Mesendoderm (in vitro differentiated cells): ENCODE measurements around the gene FASTKD1.
A peak's percentile ranks its signal among the peaks of the same experiment; 100 is the strongest.

Source experiments
- DNase-seq: peaks from one replicate; pipeline ENCODE4 v3.0.0; 2013
- H2AK5ac ChIP-seq: 2 replicates; pipeline ENCODE4 v1.6.1; 2013; ENCODE audit warnings: low read length, inconsistent platforms
- H2BK120ac ChIP-seq: 2 replicates; pipeline ENCODE4 v1.6.1; 2013; ENCODE audit warnings: low read depth, mild to moderate bottlenecking, low read length, moderate library complexity, mixed read lengths
- H2BK15ac ChIP-seq: replicated peaks from 2 replicates; pipeline ENCODE4 v1.6.1; 2013; ENCODE audit warnings: low read depth, mild to moderate bottlenecking, moderate library complexity
- H2BK5ac ChIP-seq: 2 replicates; pipeline ENCODE4 v1.6.1; 2013; ENCODE audit warnings: low read length, inconsistent platforms
- H3K18ac ChIP-seq: 2 replicates; pipeline ENCODE4 v1.6.1; 2013; ENCODE audit warnings: mild to moderate bottlenecking, low read length, mixed read lengths
- H3K23ac ChIP-seq: one replicate; pipeline ENCODE4 v1.6.1; 2013; ENCODE audit warnings: low read length
- H3K27ac ChIP-seq: 2 replicates; pipeline ENCODE4 v1.5.1; 2013; ENCODE audit warnings: low read depth, mild to moderate bottlenecking, inconsistent platforms, low read length, moderate library complexity
- H3K27me3 ChIP-seq: 2 replicates; pipeline ENCODE4 v1.6.1; 2013; ENCODE audit warnings: low read length, control low read depth, mild to moderate bottlenecking, inconsistent platforms; ENCODE audit not compliant: insufficient read depth, poor library complexity
- H3K36me3 ChIP-seq: 2 replicates; pipeline ENCODE4 v1.6.1; 2013; ENCODE audit warnings: low read length, inconsistent platforms; ENCODE audit not compliant: control insufficient read depth, insufficient read depth
- H3K4ac ChIP-seq: one replicate; pipeline ENCODE4 v1.6.1; 2013; ENCODE audit warnings: low read depth, mild to moderate bottlenecking, low read length, moderate library complexity
- H3K4me1 ChIP-seq: 2 replicates; pipeline ENCODE4 v1.6.1; 2013; ENCODE audit warnings: low read depth, low read length, inconsistent platforms; ENCODE audit not compliant: control insufficient read depth
- H3K4me2 ChIP-seq: 2 replicates; pipeline ENCODE4 v1.6.1; 2013; ENCODE audit warnings: low read length
- H3K4me3 ChIP-seq: 2 replicates; pipeline ENCODE4 v1.5.1; 2013; ENCODE audit warnings: mild to moderate bottlenecking, low read length
- H3K56ac ChIP-seq: one replicate; pipeline ENCODE4 v1.6.1; 2013; ENCODE audit warnings: low read length
- H3K79me1 ChIP-seq: 2 replicates; pipeline ENCODE4 v1.6.1; 2013; ENCODE audit warnings: low read length, inconsistent platforms
- H3K79me2 ChIP-seq: 2 replicates; pipeline ENCODE4 v1.6.1; 2013; ENCODE audit warnings: mild to moderate bottlenecking, low read length; ENCODE audit not compliant: control insufficient read depth, insufficient read depth
- H3K9ac ChIP-seq: 2 replicates; pipeline ENCODE4 v1.6.1; 2013; ENCODE audit warnings: low read length, inconsistent platforms
- H4K5ac ChIP-seq: one replicate; pipeline ENCODE4 v1.6.1; 2013; ENCODE audit warnings: low read length
- H4K8ac ChIP-seq: one replicate; pipeline ENCODE4 v1.6.1; 2013; ENCODE audit warnings: low read depth, mild to moderate bottlenecking, control low read depth, low read length, moderate library complexity
- WGBS: extraction: QIAGEN DNeasy Blood & Tissue Kit; methylation state at CpG from one replicate; pipeline ENCODE4 v1.1.7; 2013; ENCODE audit warnings: low lambda C conversion rate, missing lambda C conversion rate; ENCODE audit not compliant: insufficient coverage; ENCODE audit errors: extremely low coverage; 5-methylcytosine and 5-hydroxymethylcytosine counted together

FASTKD1 gene

DNA sequence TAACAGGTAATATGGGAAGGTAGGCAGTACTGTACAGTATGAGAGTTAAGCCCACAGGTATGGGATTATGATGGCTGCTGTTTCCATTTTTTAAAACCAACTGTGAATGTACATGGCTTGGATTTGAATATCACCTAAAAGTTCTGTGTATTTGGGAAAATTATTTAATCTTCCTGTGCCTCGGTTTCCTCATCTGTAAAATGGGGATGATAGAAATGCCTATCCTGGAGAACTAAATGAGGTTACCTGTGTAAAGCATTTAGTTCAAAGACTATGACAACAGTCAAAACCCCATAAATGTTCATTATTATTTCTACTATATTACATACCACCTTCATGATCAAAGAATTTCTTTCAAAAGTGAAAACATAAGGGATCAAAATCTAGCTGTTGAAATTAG is 60.6 kb downstream of the FASTKD1 start:
- DNase-seq, result no peak
- Histone ChIP-seq H3K18ac (no peak overlapping the region), H2BK5ac (no peak overlapping the region), H3K4ac (no peak overlapping the region), H4K8ac (no peak overlapping the region), H3K27me3 (no peaks in the 10 kb centered on the region), H3K4me2 (no peak overlapping the region), H3K4me1 (no peaks in the 10 kb centered on the region), H2BK15ac (no peak overlapping the region), H2AK5ac (no peak overlapping the region), H2BK120ac (no peak overlapping the region), H3K4me3 (no peak overlapping the region), H3K36me3 (no peaks in the 10 kb centered on the region), H3K79me1 (no peaks in the 10 kb centered on the region), H3K56ac (no peak overlapping the region), H3K9ac (no peak overlapping the region), H4K5ac (no peak overlapping the region), H3K27ac (no peak overlapping the region), H3K79me2 (no peaks in the 10 kb centered on the region), H3K23ac (no peak overlapping the region)
- no CpG with 5 or more reads among the region's 1 CpG for WGBS

DNA sequence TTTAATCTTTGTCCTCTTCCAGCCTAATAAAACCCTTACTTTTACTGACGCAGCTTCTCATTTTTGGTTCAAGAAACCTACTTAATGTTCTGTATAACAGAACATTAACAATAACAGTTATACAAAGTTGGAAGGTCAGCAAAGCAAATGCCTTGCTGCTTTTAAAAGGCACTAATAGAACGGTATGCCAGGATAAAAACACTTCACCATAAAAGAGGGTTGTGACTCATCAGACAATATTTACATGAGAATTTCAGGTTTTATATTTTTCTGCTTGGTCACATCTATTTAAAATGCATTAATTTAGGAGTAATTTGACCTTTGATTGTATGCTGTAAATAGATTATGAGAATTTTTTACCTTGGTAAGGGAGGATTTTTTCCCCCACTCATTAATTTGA is 61.1 kb downstream of the FASTKD1 start:
- H3K9ac ChIP-seq, result no peak overlapping the region
- H3K23ac ChIP-seq, result no peak overlapping the region
- H2BK120ac ChIP-seq, result no peak overlapping the region
- WGBS, result no CpG with 5 or more reads among the region's 2 CpGs
- no peak overlapping the region for H4K8ac ChIP-seq
- H2AK5ac ChIP-seq, result no peak overlapping the region
- no peaks in the 10 kb centered on the region for H3K4me1 ChIP-seq
- no peaks in the 10 kb centered on the region for H3K36me3 ChIP-seq
- DNase-seq, result no peak
- H3K18ac ChIP-seq, result no peak overlapping the region
- H3K4me2 ChIP-seq, result no peak overlapping the region
- H3K79me2 ChIP-seq, result no peaks in the 10 kb centered on the region
- H3K79me1 ChIP-seq, result no peaks in the 10 kb centered on the region
- H3K4me3 ChIP-seq, result no peak overlapping the region
- H3K27me3 ChIP-seq, result no peaks in the 10 kb centered on the region
- H4K5ac ChIP-seq, result no peak overlapping the region
- no peak overlapping the region for H3K27ac ChIP-seq
- no peak overlapping the region for H2BK15ac ChIP-seq
- no peak overlapping the region for H3K4ac ChIP-seq
- H3K56ac ChIP-seq, result no peak overlapping the region
- H2BK5ac ChIP-seq, result no peak overlapping the region

DNA sequence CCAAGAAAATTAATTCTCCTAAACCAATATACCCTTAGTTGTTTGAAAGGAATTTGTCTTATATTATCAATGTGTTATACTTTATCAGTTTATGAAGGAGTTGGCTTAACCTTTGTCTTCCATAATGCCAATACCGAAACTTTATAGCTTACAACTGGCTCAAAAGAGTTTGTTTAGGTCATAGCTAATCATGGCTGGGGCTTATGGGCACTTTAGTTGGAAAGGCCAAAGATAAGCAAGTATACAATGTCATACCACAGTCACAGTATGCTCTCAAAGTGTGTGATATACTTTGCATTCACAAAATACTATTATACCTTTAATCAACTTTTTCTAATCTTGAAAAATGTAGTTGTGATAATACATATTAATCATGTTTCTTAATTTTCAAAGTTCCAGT is 61.8 kb downstream of the FASTKD1 start:
- Histone ChIP-seq H3K27ac (no peak overlapping the region), H3K4me3 (no peak overlapping the region)
- WGBS, result no CpG with 5 or more reads among the region's 1 CpG

DNA sequence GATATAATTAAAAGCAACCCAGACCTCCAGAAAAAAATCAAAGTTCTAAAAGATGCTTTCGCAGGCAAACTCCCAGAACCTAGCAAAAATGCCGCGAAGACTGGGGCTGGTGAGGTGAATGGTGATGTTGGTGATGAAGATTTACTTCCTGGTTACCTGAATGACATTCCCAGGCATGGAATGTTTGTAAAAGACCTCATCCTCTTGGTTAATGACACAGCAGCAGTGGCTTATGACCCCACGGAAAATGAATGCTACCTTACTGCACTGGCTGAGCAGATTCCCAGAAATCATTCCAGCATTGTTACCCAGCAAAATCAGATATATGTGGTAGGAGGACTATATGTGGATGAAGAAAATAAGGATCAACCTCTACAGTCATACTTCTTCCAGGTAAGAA is 63.2 kb downstream of the FASTKD1 start:
- WGBS, result no CpG with 5 or more reads among the region's 4 CpGs
- Histone ChIP-seq H2BK5ac (no peak overlapping the region), H3K18ac (no peak overlapping the region), H3K9ac (no peak overlapping the region), H3K4me1 (no peaks in the 10 kb centered on the region), H3K79me1 (no peaks in the 10 kb centered on the region), H3K79me2 (no peaks in the 10 kb centered on the region), H3K36me3 (no peaks in the 10 kb centered on the region), H3K4ac (no peak overlapping the region), H2BK120ac (no peak overlapping the region), H4K8ac (no peak overlapping the region), H3K56ac (no peak overlapping the region), H3K27me3 (no peaks in the 10 kb centered on the region), H2AK5ac (no peak overlapping the region), H4K5ac (no peak overlapping the region), H3K27ac (no peak overlapping the region), H3K4me2 (no peak overlapping the region), H3K4me3 (no peak overlapping the region), H3K23ac (no peak overlapping the region), H2BK15ac (no peak overlapping the region)
- DNase-seq, result peak; percentile 27

More for the DNA sequence above, 61.8 kb downstream of the FASTKD1 start:
- Histone ChIP-seq H3K36me3 (no peaks in the 10 kb centered on the region), H3K79me2 (no peaks in the 10 kb centered on the region), H2BK120ac (no peak overlapping the region), H3K9ac (no peak overlapping the region), H4K5ac (no peak overlapping the region), H2AK5ac (no peak overlapping the region), H3K4me2 (no peak overlapping the region), H3K79me1 (no peaks in the 10 kb centered on the region), H3K4ac (no peak overlapping the region), H3K18ac (no peak overlapping the region), H2BK15ac (no peak overlapping the region), H3K56ac (no peak overlapping the region), H3K23ac (no peak overlapping the region), H3K4me1 (no peaks in the 10 kb centered on the region), H3K27me3 (no peaks in the 10 kb centered on the region), H4K8ac (no peak overlapping the region), H2BK5ac (no peak overlapping the region)
- DNase-seq, result no peak

DNA sequence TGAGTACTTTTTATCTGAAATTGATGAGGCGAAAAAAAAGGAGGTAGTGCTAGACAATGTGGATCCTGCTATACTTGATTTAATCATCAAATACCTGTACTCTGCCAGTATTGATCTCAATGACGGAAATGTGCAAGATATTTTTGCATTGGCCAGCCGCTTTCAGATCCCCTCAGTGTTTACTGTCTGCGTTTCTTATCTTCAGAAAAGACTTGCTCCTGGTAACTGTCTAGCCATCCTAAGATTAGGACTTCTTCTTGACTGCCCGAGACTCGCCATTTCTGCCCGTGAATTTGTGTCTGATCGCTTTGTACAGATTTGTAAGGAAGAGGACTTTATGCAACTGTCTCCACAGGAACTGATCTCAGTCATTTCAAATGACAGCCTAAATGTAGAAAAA is 63.7 kb downstream of the FASTKD1 start:
- no peak overlapping the region for H3K56ac ChIP-seq
- H3K4me1 ChIP-seq, result no peaks in the 10 kb centered on the region
- H4K5ac ChIP-seq, result no peak overlapping the region
- no peak overlapping the region for H3K23ac ChIP-seq
- DNase-seq, result no peak
- no peaks in the 10 kb centered on the region for H3K27me3 ChIP-seq
- H3K79me1 ChIP-seq, result no peaks in the 10 kb centered on the region
- H2BK15ac ChIP-seq, result no peak overlapping the region
- H3K27ac ChIP-seq, result no peak overlapping the region
- no peaks in the 10 kb centered on the region for H3K79me2 ChIP-seq
- H3K36me3 ChIP-seq, result no peaks in the 10 kb centered on the region
- no peak overlapping the region for H3K18ac ChIP-seq
- no peak overlapping the region for H3K4ac ChIP-seq
- H2BK5ac ChIP-seq, result no peak overlapping the region
- H3K4me2 ChIP-seq, result no peak overlapping the region
- H4K8ac ChIP-seq, result no peak overlapping the region
- H3K4me3 ChIP-seq, result no peak overlapping the region
- H2AK5ac ChIP-seq, result no peak overlapping the region
- no peak overlapping the region for H3K9ac ChIP-seq
- H2BK120ac ChIP-seq, result no peak overlapping the region
- WGBS, result no CpG with 5 or more reads among the region's 8 CpGs

DNA sequence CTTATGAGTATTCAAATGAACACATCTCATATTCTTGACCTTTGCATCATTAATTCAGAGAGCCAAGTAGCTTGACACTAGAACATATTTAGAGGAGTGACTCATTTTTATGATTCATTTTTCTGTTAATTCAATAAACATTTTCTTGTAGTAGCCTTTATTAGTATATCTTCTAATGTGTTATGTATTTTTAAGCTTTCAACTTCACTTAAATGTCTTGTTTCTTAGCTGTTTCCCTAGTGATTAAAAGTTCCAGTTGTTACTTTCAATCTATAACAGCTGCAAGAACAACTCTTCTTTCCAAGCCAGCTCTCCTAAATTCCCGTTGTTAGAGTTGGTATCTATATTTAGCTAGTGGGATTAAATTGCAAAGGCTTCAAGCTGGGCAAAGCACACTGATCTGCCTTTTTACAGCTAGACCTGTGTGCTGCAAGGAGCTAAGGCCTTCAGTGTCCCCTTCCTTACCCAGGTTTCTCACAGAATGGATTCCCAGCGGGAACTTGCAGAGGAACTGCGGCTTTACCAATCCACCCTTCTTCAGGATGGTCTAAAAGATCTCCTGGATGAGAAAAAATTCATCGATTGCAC is 64.3 kb downstream of the FASTKD1 start, which contains the start of gene KLHL41:
Gene KLHL41 (plus strand): TSS at position 405 of the 588 bp plus-strand sequence. CDS start 77 bp downstream, at position 482.
- Histone ChIP-seq H3K56ac (no peak within 1 kb of the TSS), H3K4ac (no peak within 1 kb of the TSS), H3K79me1 (no peaks in the 10 kb centered on the region), H3K18ac (no peak within 1 kb of the TSS), H3K9ac (no peak within 1 kb of the TSS), H3K4me2 (no peak within 1 kb of the TSS), H2BK15ac (no peak within 1 kb of the TSS), H3K27me3 (no peaks in the 10 kb centered on the region), H3K27ac (no peak within 1 kb of the TSS), H2AK5ac (no peak within 1 kb of the TSS), H2BK5ac (no peak within 1 kb of the TSS), H3K79me2 (no peaks in the 10 kb centered on the region), H4K5ac (no peak within 1 kb of the TSS), H3K36me3 (no peaks in the 10 kb centered on the region), H3K23ac (no peak within 1 kb of the TSS), H3K4me1 (no peaks in the 10 kb centered on the region), H3K4me3 (no peak within 1 kb of the TSS), H4K8ac (no peak within 1 kb of the TSS), H2BK120ac (no peak within 1 kb of the TSS)
- DNase-seq, result peak; percentile 2
- no CpG with 5 or more reads among the region's 4 CpGs for WGBS
